IPS DF 6.9 (cell line): Measurements from ENCODE around the gene ASB16.
"Not testable (repeated sequence)": the region's sequence is repeated elsewhere in the genome, so short reads cannot be mapped to it uniquely, and the experiment has no call there.

Source experiments
- DNase-seq: peaks from one replicate; pipeline ENCODE4 v3.0.0-alpha.2; 2013; ENCODE audit warnings: low read depth, low spot score
- H3K27ac ChIP-seq: one replicate; pipeline ENCODE4 v1.5.1; 2013; ENCODE audit warnings: low read length, control low read depth
- H3K27me3 ChIP-seq: 2 replicates; pipeline ENCODE4 v1.6.1; 2013; ENCODE audit warnings: mild to moderate bottlenecking, low read length; ENCODE audit not compliant: control insufficient read depth, insufficient read depth
- H3K36me3 ChIP-seq: 2 replicates; pipeline ENCODE4 v1.6.1; 2013; ENCODE audit warnings: low read length; ENCODE audit not compliant: control insufficient read depth, insufficient read depth
- H3K4me1 ChIP-seq: 2 replicates; pipeline ENCODE4 v1.6.1; 2013; ENCODE audit warnings: low read length; ENCODE audit not compliant: control insufficient read depth, insufficient read depth
- H3K4me3 ChIP-seq: 2 replicates; pipeline ENCODE4 v1.5.1; 2013; ENCODE audit warnings: mild to moderate bottlenecking, low read length
- H3K9me3 ChIP-seq: 2 replicates; pipeline ENCODE4 v1.6.1; 2013; ENCODE audit warnings: low read length, inconsistent platforms; ENCODE audit not compliant: control insufficient read depth, insufficient read depth
- WGBS: extraction: QIAGEN DNeasy Blood & Tissue Kit; methylation state at CpG from one replicate; pipeline ENCODE4 v1.1.7; 2013; ENCODE audit warnings: mixed read lengths, missing lambda C conversion rate; ENCODE audit not compliant: insufficient read length, insufficient coverage; 5-methylcytosine and 5-hydroxymethylcytosine counted together

The ASB16 gene

DNA sequence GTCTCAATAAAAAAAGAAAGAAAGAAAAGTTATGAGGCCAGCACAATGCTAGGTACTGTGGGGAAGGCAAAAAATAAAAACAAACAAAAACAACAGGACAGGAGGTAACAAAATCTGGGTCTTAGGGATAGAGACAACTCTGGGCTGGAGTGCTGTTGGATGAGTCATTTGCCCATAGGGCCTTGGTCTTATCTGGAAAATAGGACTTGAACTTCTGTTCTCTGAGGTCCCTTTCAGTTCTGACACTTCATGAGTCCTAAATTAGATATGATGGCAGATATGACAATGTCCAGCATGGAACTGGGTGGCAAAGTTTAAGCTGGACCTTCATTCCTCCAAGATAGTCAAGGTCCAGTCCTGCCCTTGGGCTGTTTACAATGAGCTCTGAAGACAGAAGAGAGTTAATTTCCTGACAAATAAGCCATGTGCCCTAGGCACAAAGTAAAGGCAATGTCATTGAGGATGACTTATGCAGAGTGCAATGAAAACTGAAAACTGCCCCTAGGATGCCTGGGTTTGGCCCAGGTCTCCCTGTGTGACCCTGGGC is 38.2 kb upstream of the ASB16 start:
- no peaks in the 10 kb centered on the region for H3K36me3 ChIP-seq
- no peaks in the 10 kb centered on the region for H3K4me1 ChIP-seq
- H3K27me3 ChIP-seq: no peaks in the 10 kb centered on the region
- no peaks in the 10 kb centered on the region for H3K9me3 ChIP-seq
- H3K4me3 ChIP-seq: no peak overlapping the region
- no peak for DNase-seq
- no peak overlapping the region for H3K27ac ChIP-seq

GRCh38 chr17:44133918-44134476 is 36.5 kb upstream of the ASB16 start:
- Histone ChIP-seq H3K9me3 (no peaks in the 10 kb centered on the region), H3K4me3 (no peak overlapping the region), H3K27me3 (no peaks in the 10 kb centered on the region), H3K36me3 (no peaks in the 10 kb centered on the region), H3K4me1 (peaks cover 5% of the 10 kb centered on the region; the same call in 1 of the 2 replicates), H3K27ac (no peak overlapping the region)
- no peak for DNase-seq
- no CpG with 5 or more reads among the region's 4 CpGs for WGBS

DNA sequence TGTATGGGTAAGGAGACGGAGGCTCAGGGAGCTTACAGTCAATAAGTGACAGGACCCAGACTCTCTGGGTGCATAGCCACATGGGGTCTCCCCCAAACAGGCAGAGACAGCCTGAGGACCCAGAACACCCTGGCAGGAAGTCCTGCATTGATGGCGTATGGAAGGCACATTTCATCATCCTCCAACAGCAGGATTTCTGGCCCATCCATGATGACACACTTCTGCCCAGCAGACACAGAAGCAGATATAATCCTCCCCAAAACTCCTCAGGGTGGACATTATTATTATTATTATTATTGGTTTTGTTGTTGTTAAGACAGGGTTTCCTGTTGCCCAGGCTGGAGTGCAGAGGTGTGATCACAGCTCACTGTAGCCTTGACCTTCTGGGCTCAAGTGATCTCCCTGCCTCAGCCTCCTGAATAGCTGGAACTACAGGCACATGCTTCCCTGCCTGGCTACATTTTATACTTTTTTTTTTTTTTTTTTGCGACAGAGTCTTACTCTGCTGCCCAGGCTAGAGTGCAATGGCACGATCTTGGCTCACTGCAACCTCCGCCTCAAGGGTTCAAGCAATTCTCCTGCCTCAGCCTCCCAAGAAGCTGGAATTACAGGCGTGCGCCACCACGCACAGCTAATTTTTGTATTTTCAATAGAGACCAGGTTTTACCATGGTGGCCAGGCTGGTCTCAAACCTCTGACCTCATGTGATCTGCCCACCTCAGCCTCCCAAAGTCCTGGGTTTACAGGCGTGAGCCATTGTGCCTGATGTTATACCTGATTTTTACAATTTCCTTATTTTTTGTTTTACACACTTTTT is 35.5 kb upstream of the ASB16 start:
- no peaks in the 10 kb centered on the region for H3K27me3 ChIP-seq
- H3K36me3 ChIP-seq: no peaks in the 10 kb centered on the region
- H3K4me3 ChIP-seq: no peak overlapping the region
- no CpG with 5 or more reads among the region's 9 CpGs for WGBS
- H3K4me1 ChIP-seq: peaks cover 5% of the 10 kb centered on the region; the same call in 1 of the 2 replicates
- DNase-seq: no peak
- no peaks in the 10 kb centered on the region for H3K9me3 ChIP-seq
- H3K27ac ChIP-seq: no peak overlapping the region

- no peak overlapping the region for H3K4me3 ChIP-seq
- no CpG with 5 or more reads among the region's 20 CpGs for WGBS
- peaks cover 5% of the 10 kb centered on the region; the same call in 1 of the 2 replicates for H3K4me1 ChIP-seq
- no peaks in the 10 kb centered on the region for H3K9me3 ChIP-seq
- no peak overlapping the region for H3K27ac ChIP-seq
- no peaks in the 10 kb centered on the region for H3K36me3 ChIP-seq
- H3K27me3 ChIP-seq: no peaks in the 10 kb centered on the region
- DNase-seq: no peak
Observed at GRCh38 chr17:44137891-44138709, 32.4 kb upstream of the ASB16 start.

GRCh38 chr17:44143921-44144320 is 26.6 kb upstream of the ASB16 start:
- not testable (repeated sequence) for H3K27me3 ChIP-seq, H3K9me3 ChIP-seq, H3K27ac ChIP-seq, DNase-seq, H3K4me3 ChIP-seq, H3K4me1 ChIP-seq
- H3K36me3 ChIP-seq: peaks cover 11% of the 10 kb centered on the region
- no CpG with 5 or more reads among the region's 8 CpGs for WGBS

DNA sequence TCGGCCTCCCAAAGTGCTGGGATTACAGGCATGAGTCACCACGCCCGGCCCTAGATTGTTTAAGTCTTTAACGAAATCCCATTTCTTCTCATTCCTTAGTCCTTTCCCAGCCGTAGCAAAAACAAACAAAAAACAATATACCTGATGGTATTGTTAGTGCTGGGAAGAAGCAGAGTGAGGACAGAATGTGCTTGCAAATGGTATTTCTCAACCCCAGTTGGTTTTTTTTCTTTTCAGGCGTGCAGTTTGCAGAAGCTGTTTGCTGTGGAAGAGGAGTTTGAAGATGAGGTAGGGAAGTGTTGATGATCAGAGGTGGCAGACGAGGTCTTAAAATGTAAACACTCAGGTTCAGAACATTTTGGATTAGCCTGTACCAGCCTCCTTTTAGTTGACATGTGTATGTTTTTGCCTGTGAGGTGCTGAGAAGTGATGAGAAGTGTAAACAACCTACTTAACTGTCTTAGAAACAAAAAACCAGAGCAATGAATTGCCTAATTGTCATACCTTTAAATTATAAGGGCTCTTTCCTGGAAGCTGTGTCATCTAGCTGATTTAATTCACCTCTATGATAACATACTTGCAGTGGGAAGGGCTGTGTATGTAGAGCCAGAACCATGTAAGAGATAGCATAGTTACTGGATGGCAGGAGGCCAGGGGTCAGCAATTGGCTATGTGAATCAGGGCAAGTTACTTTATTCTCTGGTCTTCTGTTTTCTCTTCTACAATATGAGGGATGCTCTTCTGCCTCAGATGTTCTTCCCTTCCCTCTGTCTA is 25.4 kb upstream of the ASB16 start:
- H3K9me3 ChIP-seq: no peaks in the 10 kb centered on the region
- H3K27me3 ChIP-seq: no peaks in the 10 kb centered on the region
- no CpG with 5 or more reads among the region's 7 CpGs for WGBS
- DNase-seq: no peak
- peaks cover 15% of the 10 kb centered on the region for H3K36me3 ChIP-seq
- no peak overlapping the region for H3K4me3 ChIP-seq
- no peak overlapping the region for H3K27ac ChIP-seq
- H3K4me1 ChIP-seq: no peaks in the 10 kb centered on the region

GRCh38 chr17:44146375-44147346 is 23.8 kb upstream of the ASB16 start:
- no peak overlapping the region for H3K4me3 ChIP-seq
- H3K9me3 ChIP-seq: no peaks in the 10 kb centered on the region
- no peaks in the 10 kb centered on the region for H3K27me3 ChIP-seq
- no peak overlapping the region for H3K27ac ChIP-seq
- DNase-seq: no peak
- no peaks in the 10 kb centered on the region for H3K4me1 ChIP-seq
- WGBS: no CpG with 5 or more reads among the region's 2 CpGs
- H3K36me3 ChIP-seq: peaks cover 15% of the 10 kb centered on the region

DNA sequence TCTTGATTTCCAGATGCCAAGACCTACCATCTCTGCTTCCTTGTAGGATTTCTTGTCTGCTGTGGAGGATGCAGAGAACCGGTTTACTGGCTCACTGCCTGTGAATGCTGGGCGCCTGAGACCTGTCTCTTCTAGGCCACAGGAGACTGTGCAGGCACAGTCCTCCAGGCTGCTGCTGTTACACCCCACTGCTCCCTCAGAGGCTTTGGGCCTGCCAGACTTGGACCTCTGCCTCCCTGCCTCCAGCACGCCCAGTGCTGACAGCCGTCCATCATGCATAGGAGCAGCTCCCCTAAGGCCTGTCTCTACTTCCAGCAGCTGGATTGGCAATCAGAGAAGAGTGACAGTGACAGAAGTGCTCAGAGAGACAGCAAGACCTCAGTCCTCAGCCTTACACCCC is 22.7 kb upstream of the ASB16 start:
- peaks cover 19% of the 10 kb centered on the region for H3K36me3 ChIP-seq
- H3K4me3 ChIP-seq: no peak overlapping the region
- WGBS: no CpG with 5 or more reads among the region's 4 CpGs
- no peaks in the 10 kb centered on the region for H3K4me1 ChIP-seq
- DNase-seq: no peak
- no peak overlapping the region for H3K27ac ChIP-seq
- no peaks in the 10 kb centered on the region for H3K27me3 ChIP-seq
- no peaks in the 10 kb centered on the region for H3K9me3 ChIP-seq

GRCh38 chr17:44149066-44149465 is 21.4 kb upstream of the ASB16 start:
- WGBS: no CpG with 5 or more reads among the region's 3 CpGs
- DNase-seq, H3K27me3 ChIP-seq, H3K9me3 ChIP-seq, H3K4me1 ChIP-seq, H3K4me3 ChIP-seq, H3K27ac ChIP-seq: not testable (repeated sequence)
- H3K36me3 ChIP-seq: peaks cover 20% of the 10 kb centered on the region
